Measurements from ENCODE around the gene CCDC80. TPM values are rescaled to one million over a fixed set of nuclear protein-coding genes. Genes with fewer than 3 reads are reported as not detected.

Gene CCDC80
- total RNA-seq, 1 donor from 2014 or later = 160 TPM

- Histone ChIP-seq H3K27ac (no peak overlapping the region), H3K9me3 (no peaks in the 10 kb centered on the region), H3K4me3 (no peak overlapping the region), H3K4me1 (no peaks in the 10 kb centered on the region), H3K27me3 (no peaks in the 10 kb centered on the region), H3K36me3 (peaks cover 3 to 23% of the 10 kb centered on the region in 2 donors)
- TF ChIP-seq CTCF (IDR thresholded peaks at IDR 0.05) = no peak
- DNase-seq (ENCODE audit: low spot score in 2 of 2) = no peak
- intact Hi-C loops (cut with DNase I) = no loop called here
Measured at GRCh38 chr3:112619295-112619694, 21.6 kb downstream of the CCDC80 start.

- no peak overlapping the region for H3K27ac ChIP-seq
- H3K27me3 ChIP-seq = no peaks in the 10 kb centered on the region
- DNase-seq (ENCODE audit: low spot score in 2 of 2) = no peak
- no peak for TF ChIP-seq CTCF (IDR thresholded peaks at IDR 0.05)
- no peaks in the 10 kb centered on the region for H3K9me3 ChIP-seq
- no peaks in the 10 kb centered on the region for H3K4me1 ChIP-seq
- H3K36me3 ChIP-seq = peaks cover 3 to 23% of the 10 kb centered on the region in 2 donors
- intact Hi-C loops (cut with DNase I) = no loop called here
- H3K4me3 ChIP-seq = no peak overlapping the region
Measured at GRCh38 chr3:112617285-112617684, 23.7 kb downstream of the CCDC80 start.

- no peak overlapping the region for H3K4me3 ChIP-seq
- H3K4me1 ChIP-seq = no peaks in the 10 kb centered on the region
- no peaks in the 10 kb centered on the region for H3K27me3 ChIP-seq
- DNase-seq (ENCODE audit: low spot score in 2 of 2) = no peak
- peaks cover 3 to 23% of the 10 kb centered on the region in 2 donors for H3K36me3 ChIP-seq
- no peaks in the 10 kb centered on the region for H3K9me3 ChIP-seq
- intact Hi-C loops (cut with DNase I) = no loop called here
- H3K27ac ChIP-seq = no peak overlapping the region
- no peak for TF ChIP-seq CTCF (IDR thresholded peaks at IDR 0.05)
Measured at GRCh38 chr3:112615989-112616731, 24.8 kb downstream of the CCDC80 start.

GRCh38 chr3:112611752-112612515, 29.0 kb downstream of the CCDC80 start:
- H3K4me3 ChIP-seq = no peak overlapping the region
- no peaks in the 10 kb centered on the region for H3K27me3 ChIP-seq
- H3K27ac ChIP-seq = no peak overlapping the region
- no peaks in the 10 kb centered on the region for H3K4me1 ChIP-seq
- no peak for DNase-seq (ENCODE audit: low spot score in 2 of 2)
- intact Hi-C loops (cut with DNase I) = no loop called here
- peaks cover 0 to 13% of the 10 kb centered on the region in 2 donors for H3K36me3 ChIP-seq
- no peaks in the 10 kb centered on the region for H3K9me3 ChIP-seq
- TF ChIP-seq CTCF (IDR thresholded peaks at IDR 0.05) = no peak

GRCh38 chr3:112610121-112610520, 30.8 kb downstream of the CCDC80 start:
- Histone ChIP-seq H3K27me3 (no peaks in the 10 kb centered on the region), H3K9me3 (no peaks in the 10 kb centered on the region), H3K27ac (no peak overlapping the region), H3K4me1 (no peaks in the 10 kb centered on the region), H3K4me3 (no peak overlapping the region), H3K36me3 (peaks cover 0 to 15% of the 10 kb centered on the region in 2 donors)
- no peak for DNase-seq (ENCODE audit: low spot score in 2 of 2)
- TF ChIP-seq CTCF (IDR thresholded peaks at IDR 0.05) = no peak
- intact Hi-C loops (cut with DNase I) = no loop called here
